Panc1 (cell line): ENCODE results near the gene DDX25. TPM values are rescaled to one million over a fixed set of nuclear protein-coding genes. Genes with fewer than 3 reads are reported as not detected.

Experiments
- ATAC-seq: fragments of 200-7000 bp; cut with Tn5 transposase; 2 replicates; pipeline ENCODE4 v1.9.1; 2020; ENCODE audit warnings: mild to moderate bottlenecking, moderate library complexity
- BruUV-seq: library from RNA; stranded (reverse); fragments of 400-500 nt; replicated peaks from 2 replicates; lab custom pipeline; 2021; lab: Mats Ljungman, UMichigan
- CTCF ChIA-PET: fragments of 300-600 bp; sonication (Branson Sonifier 250); formaldehyde crosslinking; loops from one replicate; lab custom pipeline; 2022; ENCODE audit warnings: antibody characterized with exemption; lab: Charles Lee
- POLR2A ChIA-PET: fragments of 300-600 bp; sonication (Branson Sonifier 250); formaldehyde crosslinking; loops from one replicate; lab custom pipeline; 2022; ENCODE audit warnings: antibody characterized with exemption; lab: Charles Lee
- DNase-seq: peaks from one replicate; pipeline ENCODE4 v3.0.0-alpha.2; 2010; ENCODE audit warnings: low read depth, low spot score
- H3K27ac ChIP-seq: 2 replicates; pipeline ENCODE4 v1.5.1; 2011; ENCODE audit warnings: mild to moderate bottlenecking, low read length, inconsistent platforms
- H3K27me3 ChIP-seq: fragments of 200-500 bp; sonication (Bioruptor generic); 2 replicates; pipeline ENCODE4 v1.6.0; 2014; ENCODE audit warnings: low read length, inconsistent platforms; ENCODE audit not compliant: control insufficient read depth, insufficient read depth
- H3K36me3 ChIP-seq: fragments of 200-500 bp; sonication (Bioruptor generic); 2 replicates; pipeline ENCODE4 v1.5.1; 2014; ENCODE audit warnings: inconsistent platforms, mild to moderate bottlenecking, low read length, moderate library complexity; ENCODE audit not compliant: control insufficient read depth, insufficient read depth
- H3K4me1 ChIP-seq: 2 replicates; pipeline ENCODE4 v1.5.1; 2011; ENCODE audit warnings: inconsistent platforms, mild to moderate bottlenecking, low read length, moderate library complexity; ENCODE audit not compliant: control insufficient read depth, insufficient read depth
- H3K4me3 ChIP-seq, 2 experiments: 2 replicates each; pipeline ENCODE4 v1.5.1; 2011 to 2012; ENCODE audit warnings: low read depth in 2 of 2, low read length in 2 of 2, mild to moderate bottlenecking in 2 of 2, inconsistent platforms in 1 of 2, moderate library complexity in 1 of 2
- H3K9me3 ChIP-seq: fragments of 200-500 bp; sonication (Bioruptor generic); 2 replicates; pipeline ENCODE4 v1.5.1; 2014; ENCODE audit warnings: low read depth, mild to moderate bottlenecking, inconsistent platforms, low read length, moderate library complexity; ENCODE audit not compliant: control insufficient read depth, insufficient read depth
- POLR2AphosphoS5 ChIP-seq: IDR thresholded peaks from 2 replicates; pipeline ENCODE4 v1.6.1; 2012; ENCODE audit warnings: mild to moderate bottlenecking, low read depth, low read length, moderate library complexity
- SIN3A ChIP-seq: IDR thresholded peaks from 2 replicates; pipeline ENCODE4 v1.6.1; 2012; ENCODE audit warnings: low read depth, mild to moderate bottlenecking, low read length, moderate library complexity, borderline replicate concordance; ENCODE audit not compliant: insufficient read depth
- TCF7L2 ChIP-seq: IDR thresholded peaks from 2 replicates; pipeline ENCODE4 v1.6.1; 2011; ENCODE audit warnings: mild to moderate bottlenecking, low read depth, low read length, inconsistent platforms
- in situ Hi-C: cut with HindIII; loops from 2 replicates; pipeline ENCODE4 v1.10.0; 2016; ENCODE audit warnings: low sequenced_read_pairs, low pct_unique_long_range_greater_than_20kb
- intact Hi-C: fragments of 100-400 bp; cut with micrococcal nuclease; formaldehyde crosslinking; loops from one replicate; pipeline ENCODE4 v1.10.0; 2022; ENCODE audit not compliant: unreplicated experiment
- total RNA-seq: library from RNA; stranded (reverse); gene quantifications from one replicate; pipeline ENCODE4 v1.2.1, GENCODE V29; 2021; ENCODE audit not compliant: unreplicated experiment
- TF ChIP-seq, protein P1 (sequence below): fragments of 450-650 bp; IDR thresholded peaks from 2 replicates; pipeline ENCODE4 v1.5.1; 2017; ENCODE audit warnings: mild to moderate bottlenecking
- TF ChIP-seq, protein P2 (sequence below), 2 experiments: IDR thresholded peaks; 2 replicates each; pipeline ENCODE4 v1.6.1; 2011 to 2012; ENCODE audit warnings: low read depth in 2 of 2, control low read depth in 1 of 2, low read length in 1 of 2, mild to moderate bottlenecking in 1 of 2, moderate library complexity in 1 of 2; ENCODE audit not compliant: insufficient read depth in 1 of 2

The DDX25 gene
- total RNA-seq, 1 experiment from 2014 or later, result 0.15 TPM

GRCh38 chr11:125954123-125954944 is 50.0 kb downstream of the DDX25 start:
- Histone ChIP-seq H3K36me3 (no peaks in the 10 kb centered on the region), H3K4me3 (no peak overlapping the region), H3K9me3 (no peaks in the 10 kb centered on the region), H3K27ac (no peak overlapping the region), H3K27me3 (no peaks in the 10 kb centered on the region), H3K4me1 (no peaks in the 10 kb centered on the region)
- ATAC-seq (no peak), DNase-seq (no peak)
- TF ChIP-seq, protein P1, sequence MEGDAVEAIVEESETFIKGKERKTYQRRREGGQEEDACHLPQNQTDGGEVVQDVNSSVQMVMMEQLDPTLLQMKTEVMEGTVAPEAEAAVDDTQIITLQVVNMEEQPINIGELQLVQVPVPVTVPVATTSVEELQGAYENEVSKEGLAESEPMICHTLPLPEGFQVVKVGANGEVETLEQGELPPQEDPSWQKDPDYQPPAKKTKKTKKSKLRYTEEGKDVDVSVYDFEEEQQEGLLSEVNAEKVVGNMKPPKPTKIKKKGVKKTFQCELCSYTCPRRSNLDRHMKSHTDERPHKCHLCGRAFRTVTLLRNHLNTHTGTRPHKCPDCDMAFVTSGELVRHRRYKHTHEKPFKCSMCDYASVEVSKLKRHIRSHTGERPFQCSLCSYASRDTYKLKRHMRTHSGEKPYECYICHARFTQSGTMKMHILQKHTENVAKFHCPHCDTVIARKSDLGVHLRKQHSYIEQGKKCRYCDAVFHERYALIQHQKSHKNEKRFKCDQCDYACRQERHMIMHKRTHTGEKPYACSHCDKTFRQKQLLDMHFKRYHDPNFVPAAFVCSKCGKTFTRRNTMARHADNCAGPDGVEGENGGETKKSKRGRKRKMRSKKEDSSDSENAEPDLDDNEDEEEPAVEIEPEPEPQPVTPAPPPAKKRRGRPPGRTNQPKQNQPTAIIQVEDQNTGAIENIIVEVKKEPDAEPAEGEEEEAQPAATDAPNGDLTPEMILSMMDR, result no peak
- TF ChIP-seq POLR2AphosphoS5 (no peak), TCF7L2 (no peak), SIN3A (no peak)
- TF ChIP-seq, protein P2, sequence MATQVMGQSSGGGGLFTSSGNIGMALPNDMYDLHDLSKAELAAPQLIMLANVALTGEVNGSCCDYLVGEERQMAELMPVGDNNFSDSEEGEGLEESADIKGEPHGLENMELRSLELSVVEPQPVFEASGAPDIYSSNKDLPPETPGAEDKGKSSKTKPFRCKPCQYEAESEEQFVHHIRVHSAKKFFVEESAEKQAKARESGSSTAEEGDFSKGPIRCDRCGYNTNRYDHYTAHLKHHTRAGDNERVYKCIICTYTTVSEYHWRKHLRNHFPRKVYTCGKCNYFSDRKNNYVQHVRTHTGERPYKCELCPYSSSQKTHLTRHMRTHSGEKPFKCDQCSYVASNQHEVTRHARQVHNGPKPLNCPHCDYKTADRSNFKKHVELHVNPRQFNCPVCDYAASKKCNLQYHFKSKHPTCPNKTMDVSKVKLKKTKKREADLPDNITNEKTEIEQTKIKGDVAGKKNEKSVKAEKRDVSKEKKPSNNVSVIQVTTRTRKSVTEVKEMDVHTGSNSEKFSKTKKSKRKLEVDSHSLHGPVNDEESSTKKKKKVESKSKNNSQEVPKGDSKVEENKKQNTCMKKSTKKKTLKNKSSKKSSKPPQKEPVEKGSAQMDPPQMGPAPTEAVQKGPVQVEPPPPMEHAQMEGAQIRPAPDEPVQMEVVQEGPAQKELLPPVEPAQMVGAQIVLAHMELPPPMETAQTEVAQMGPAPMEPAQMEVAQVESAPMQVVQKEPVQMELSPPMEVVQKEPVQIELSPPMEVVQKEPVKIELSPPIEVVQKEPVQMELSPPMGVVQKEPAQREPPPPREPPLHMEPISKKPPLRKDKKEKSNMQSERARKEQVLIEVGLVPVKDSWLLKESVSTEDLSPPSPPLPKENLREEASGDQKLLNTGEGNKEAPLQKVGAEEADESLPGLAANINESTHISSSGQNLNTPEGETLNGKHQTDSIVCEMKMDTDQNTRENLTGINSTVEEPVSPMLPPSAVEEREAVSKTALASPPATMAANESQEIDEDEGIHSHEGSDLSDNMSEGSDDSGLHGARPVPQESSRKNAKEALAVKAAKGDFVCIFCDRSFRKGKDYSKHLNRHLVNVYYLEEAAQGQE (IDR thresholded peaks at IDR 0.05; ENCODE audit: insufficient read depth in 1 of 2, low read depth in 2 of 2, low read length in 1 of 2), result no peak
- in situ Hi-C loops (no loop called here), intact Hi-C loops (no loop called here)
- ChIA-PET CTCF (no interaction called here), POLR2A (no interaction called here)
- BruUV-seq, result no TSS peak

- H3K9me3 ChIP-seq, result no peaks in the 10 kb centered on the region
- H3K4me3 ChIP-seq, result no peak overlapping the region
- BruUV-seq, result no TSS peak
- H3K36me3 ChIP-seq, result no peaks in the 10 kb centered on the region
- no peak overlapping the region for H3K27ac ChIP-seq
- in situ Hi-C loops (no loop called here), intact Hi-C loops (no loop called here)
- POLR2A ChIA-PET, result no interaction called here
- DNase-seq, result no peak
- TF ChIP-seq TCF7L2 (no peak), POLR2AphosphoS5 (no peak), SIN3A (no peak)
- TF ChIP-seq, protein P2 (IDR thresholded peaks at IDR 0.05; ENCODE audit: insufficient read depth in 1 of 2, low read depth in 2 of 2, low read length in 1 of 2), result no peak
- TF ChIP-seq, protein P1, result no peak
- no peak for ATAC-seq
- CTCF ChIA-PET, result no interaction called here
- H3K27me3 ChIP-seq, result no peaks in the 10 kb centered on the region
- no peaks in the 10 kb centered on the region for H3K4me1 ChIP-seq
Measured at GRCh38 chr11:125954945-125955640, 50.8 kb downstream of the DDX25 start.
